WTC11 (cell line): Measurements from ENCODE around the gene DENND11. TPM values are rescaled to one million over a fixed set of nuclear protein-coding genes. Genes with fewer than 3 reads are reported as not detected.

ENCODE experiments used
- ATAC-seq: fragments of 200-7000 bp; cut with Tn5 transposase; 2 replicates; pipeline ENCODE4 v1.10.0; 2021; ENCODE audit warnings: mild to moderate bottlenecking, moderate library complexity
- CTCF ChIA-PET: fragments of 300-600 bp; sonication (Branson Sonifier 250); formaldehyde crosslinking; loops from one replicate; lab custom pipeline; 2021; ENCODE audit warnings: antibody characterized with exemption; lab: Charles Lee
- POLR2A ChIA-PET: fragments of 350-600 bp; sonication (Branson Sonifier 250); formaldehyde crosslinking; loops from one replicate; lab custom pipeline; 2021; ENCODE audit warnings: antibody characterized with exemption; lab: Charles Lee
- DNase-seq: peaks from one replicate; pipeline ENCODE4 v3.0.0; 2021; ENCODE audit warnings: low spot score
- H3K27ac Mint-ChIP-seq: 2 replicates; pipeline ENCODE4 v1.8.0; 2021; ENCODE audit warnings: mixed read lengths
- H3K27me3 Mint-ChIP-seq: 2 replicates; pipeline ENCODE4 v1.8.0; 2021; ENCODE audit warnings: low read depth, mild to moderate bottlenecking, moderate library complexity, mixed read lengths
- H3K36me3 Mint-ChIP-seq: 2 replicates; pipeline ENCODE4 v1.8.0; 2021; ENCODE audit warnings: mixed read lengths
- H3K4me1 Mint-ChIP-seq: 2 replicates; pipeline ENCODE4 v1.8.0; 2022; ENCODE audit warnings: mixed read lengths
- H3K4me3 Mint-ChIP-seq: 2 replicates; pipeline ENCODE4 v1.8.0; 2021; ENCODE audit warnings: mild to moderate bottlenecking, moderate library complexity, mixed read lengths
- H3K9me3 Mint-ChIP-seq: 2 replicates; pipeline ENCODE4 v1.8.0; 2021; ENCODE audit warnings: mixed read lengths
- AFF4 ChIP-seq: sonication (generic); formaldehyde crosslinking; IDR thresholded peaks from 2 replicates; pipeline ENCODE4 v1.8.1; 2023; ENCODE audit warnings: mild to moderate bottlenecking, missing genetic modification reagents, borderline replicate concordance
- AR ChIP-seq: fragments of 250-450 bp; sonication (Bioruptor Pico); IDR thresholded peaks from 2 replicates; pipeline ENCODE4 v1.9.0; 2021; ENCODE audit warnings: mild to moderate bottlenecking
- CBFB ChIP-seq: sonication (generic); formaldehyde crosslinking; IDR thresholded peaks from 2 replicates; pipeline ENCODE4 v1.8.1; 2022; ENCODE audit warnings: mild to moderate bottlenecking, low read depth, missing genetic modification reagents
- CREB1 ChIP-seq: sonication (generic); formaldehyde crosslinking; IDR thresholded peaks from 2 replicates; pipeline ENCODE4 v1.8.0; 2023; ENCODE audit warnings: mild to moderate bottlenecking, missing genetic modification reagents
- E2F4 ChIP-seq: sonication (generic); formaldehyde crosslinking; IDR thresholded peaks from 2 replicates; pipeline ENCODE4 v1.8.1; 2022; ENCODE audit warnings: low read depth, mild to moderate bottlenecking, moderate library complexity, missing genetic modification reagents, borderline replicate concordance
- EMX1 ChIP-seq: fragments of 250-450 bp; sonication (Bioruptor Pico); IDR thresholded peaks from 2 replicates; pipeline ENCODE4 v1.8.0; 2021; ENCODE audit warnings: mild to moderate bottlenecking
- FOXP1 ChIP-seq: sonication (generic); formaldehyde crosslinking; IDR thresholded peaks from 2 replicates; pipeline ENCODE4 v1.8.0; 2022; ENCODE audit warnings: missing genetic modification reagents, mild to moderate bottlenecking, moderate library complexity, borderline replicate concordance
- GTF2I ChIP-seq: fragments of 250-450 bp; sonication (Bioruptor Pico); conservative IDR thresholded peaks from 2 replicates; pipeline ENCODE4 v1.4.0; 2021; ENCODE audit warnings: mild to moderate bottlenecking
- JAZF1 ChIP-seq: fragments of 250-450 bp; sonication (Bioruptor Pico); IDR thresholded peaks from 2 replicates; pipeline ENCODE4 v1.9.0; 2021; ENCODE audit warnings: moderate library complexity, mild to moderate bottlenecking, inconsistent platforms
- JUN ChIP-seq: sonication (generic); formaldehyde crosslinking; IDR thresholded peaks from 2 replicates; pipeline ENCODE4 v1.8.0; 2023; ENCODE audit warnings: mild to moderate bottlenecking, missing genetic modification reagents
- PRRX2 ChIP-seq: fragments of 250-450 bp; sonication (Bioruptor Pico); IDR thresholded peaks from 2 replicates; pipeline ENCODE4 v1.8.0; 2021; ENCODE audit warnings: mild to moderate bottlenecking
- RORB ChIP-seq: fragments of 250-450 bp; sonication (Bioruptor Pico); IDR thresholded peaks from 2 replicates; pipeline ENCODE4 v1.9.0; 2021; ENCODE audit warnings: mild to moderate bottlenecking
- TEAD1 ChIP-seq: sonication (generic); formaldehyde crosslinking; IDR thresholded peaks from 2 replicates; pipeline ENCODE4 v1.8.0; 2022; ENCODE audit warnings: mild to moderate bottlenecking, missing genetic modification reagents
- TEAD4 ChIP-seq: sonication (generic); formaldehyde crosslinking; IDR thresholded peaks from 2 replicates; pipeline ENCODE4 v1.8.0; 2022; ENCODE audit warnings: mild to moderate bottlenecking, missing genetic modification reagents
- USF2 ChIP-seq: sonication (generic); formaldehyde crosslinking; IDR thresholded peaks from 2 replicates; pipeline ENCODE4 v1.8.1; 2023; ENCODE audit warnings: mild to moderate bottlenecking, missing genetic modification reagents, moderate library complexity
- ZBTB21 ChIP-seq: sonication (generic); formaldehyde crosslinking; IDR thresholded peaks from 2 replicates; pipeline ENCODE4 v1.8.1; 2023; ENCODE audit warnings: mild to moderate bottlenecking, missing genetic modification reagents, borderline replicate concordance
- ZNF232 ChIP-seq: sonication (generic); formaldehyde crosslinking; IDR thresholded peaks from 2 replicates; pipeline ENCODE4 v1.8.0; 2022; ENCODE audit warnings: mild to moderate bottlenecking, missing genetic modification reagents
- ZNF512 ChIP-seq: sonication (generic); formaldehyde crosslinking; IDR thresholded peaks from 2 replicates; pipeline ENCODE4 v1.8.1; 2022; ENCODE audit warnings: missing genetic modification reagents, borderline replicate concordance
- ZNF532 ChIP-seq: fragments of 250-450 bp; sonication (Bioruptor Pico); IDR thresholded peaks from 2 replicates; pipeline ENCODE4 v1.9.0; 2021; ENCODE audit warnings: mild to moderate bottlenecking, borderline replicate concordance
- ZNF671 ChIP-seq: fragments of 250-450 bp; sonication (Bioruptor Pico); IDR thresholded peaks from 2 replicates; pipeline ENCODE4 v1.8.0; 2021; ENCODE audit warnings: mild to moderate bottlenecking
- total RNA-seq: library from RNA; stranded (reverse); gene quantifications from 3 replicates; pipeline ENCODE4 v1.2.3, GENCODE V29; 2021

Gene DENND11
- total RNA-seq, 1 experiment from 2014 or later, result 22.1 TPM

GRCh38 chr7:141709318-141709717 is 7.4 kb upstream of the DENND11 start:
- CTCF ChIA-PET, result interaction anchor here (1.0 to 2.3 kb wide), 2 partner anchors 29 to 34 kb away, joined by 3 to 6 read pairs; partner anchors contain the start of gene SSBP1
- POLR2A ChIA-PET, result no interaction called here
- Mint-ChIP-seq H3K27me3 (peaks cover 2% of the 10 kb centered on the region; the same call in 1 of the 2 replicates), H3K4me1 (peaks cover 39% of the 10 kb centered on the region), H3K36me3 (no peaks in the 10 kb centered on the region), H3K9me3 (no peaks in the 10 kb centered on the region), H3K27ac (no peak overlapping the region), H3K4me3 (no peak overlapping the region)
- no peak for DNase-seq
- no peak for ATAC-seq
- TF ChIP-seq E2F4 (CRISPR knock-in tag), result no peak
- no peak for TF ChIP-seq AFF4 (CRISPR knock-in tag)
- TF ChIP-seq GTF2I (CRISPR knock-in tag), result no peak
- no peak for TF ChIP-seq CBFB
- TF ChIP-seq JUN (CRISPR knock-in tag), result no peak

GRCh38 chr7:141708351-141708750 is 6.4 kb upstream of the DENND11 start, which contains the start of gene WEE2:
TSS of gene WEE2 (plus strand) at chr7:141708353. CDS start at chr7:141708759, 406 bp downstream.
- CTCF ChIA-PET, result interaction anchor here (1.0 to 2.3 kb wide), 2 partner anchors 30 to 54 kb away, joined by 3 to 6 read pairs; partner anchors contain the start of gene SSBP1
- Mint-ChIP-seq H3K36me3 (no peaks in the 10 kb centered on the region), H3K27ac (no peak within 1 kb of the TSS), H3K27me3 (peaks cover 7% of the 10 kb centered on the region), H3K4me1 (peaks cover 38% of the 10 kb centered on the region), H3K4me3 (no peak within 1 kb of the TSS), H3K9me3 (no peaks in the 10 kb centered on the region)
- POLR2A ChIA-PET, result no interaction called here
- no peak for DNase-seq
- ATAC-seq, result no peak
- TF ChIP-seq AR (CRISPR knock-in tag) (no peak), ZNF512 (CRISPR knock-in tag) (no peak), FOXP1 (CRISPR knock-in tag) (no peak), RORB (CRISPR knock-in tag) (no peak), JAZF1 (CRISPR knock-in tag) (no peak), EMX1 (CRISPR knock-in tag) (no peak), PRRX2 (CRISPR knock-in tag) (no peak), TEAD1 (CRISPR knock-in tag) (no peak), USF2 (CRISPR knock-in tag) (no peak), CREB1 (CRISPR knock-in tag) (no peak), TEAD4 (CRISPR knock-in tag) (no peak), ZNF532 (no peak), ZNF232 (CRISPR knock-in tag) (no peak), GTF2I (CRISPR knock-in tag) (no peak), ZNF671 (no peak), ZBTB21 (no peak), JUN (CRISPR knock-in tag) (no peak)
